Mucosa of rectum (tissue), 2 donors: ENCODE measurements around the gene NEURL3.

Experiments
- H3K27ac ChIP-seq, 2 donors: one replicate each; pipeline ENCODE4 v1.7.0; 2013; ENCODE audit warnings: inconsistent platforms in 2 of 2, low read depth in 2 of 2, low read length in 2 of 2
- H3K27me3 ChIP-seq, 2 donors: one replicate each; pipeline ENCODE4 v1.7.0; 2013; ENCODE audit warnings: low read length in 2 of 2; ENCODE audit not compliant: control insufficient read depth in 2 of 2, insufficient read depth in 2 of 2
- H3K36me3 ChIP-seq, 2 donors: one replicate each; pipeline ENCODE4 v1.7.0; 2013; ENCODE audit warnings: low read length in 2 of 2; ENCODE audit not compliant: control insufficient read depth in 2 of 2, insufficient read depth in 2 of 2
- H3K4me1 ChIP-seq, 2 donors: one replicate each; pipeline ENCODE4 v1.7.0; 2013; ENCODE audit warnings: low read length in 2 of 2, mild to moderate bottlenecking in 1 of 2; ENCODE audit not compliant: control insufficient read depth in 2 of 2, insufficient read depth in 2 of 2
- H3K4me3 ChIP-seq, 2 donors: one replicate each; pipeline ENCODE4 v1.7.0; 2013; ENCODE audit warnings: low read length in 2 of 2
- H3K9ac ChIP-seq, 2 donors: one replicate each; pipeline ENCODE4 v1.7.0; 2013; ENCODE audit warnings: low read length in 2 of 2, low read depth in 1 of 2, mild to moderate bottlenecking in 1 of 2
- H3K9me3 ChIP-seq, 2 donors: one replicate each; pipeline ENCODE4 v1.7.0; 2013; ENCODE audit warnings: low read length in 2 of 2; ENCODE audit not compliant: control insufficient read depth in 2 of 2
- donor health status: healthy.
- donor health status: Normal muscosa, but diverticular disease.

NEURL3 gene

DNA sequence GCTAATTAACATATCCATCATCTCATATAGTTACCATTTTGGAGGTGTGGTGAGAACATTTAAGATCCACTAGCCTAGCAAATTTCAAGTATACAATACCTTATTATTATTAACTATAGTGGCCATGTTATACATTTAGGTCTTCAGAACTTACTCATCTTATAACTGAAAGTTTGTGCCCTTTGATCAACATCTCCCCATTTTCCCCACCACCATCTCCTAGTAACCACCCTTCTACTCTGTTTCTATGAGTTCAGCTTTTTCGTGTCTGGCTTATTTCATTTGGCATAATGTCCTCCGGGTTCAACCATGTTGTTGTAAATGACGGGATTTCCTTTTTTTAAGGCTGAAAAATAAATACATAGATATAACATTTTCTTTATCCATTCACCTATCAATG, 15.9 kb downstream of the NEURL3 start:
- H3K4me3 ChIP-seq = no peak overlapping the region
- peaks cover 0 to 8% of the 10 kb centered on the region in 2 donors for H3K4me1 ChIP-seq
- no peak overlapping the region for H3K27ac ChIP-seq
- no peaks in the 10 kb centered on the region for H3K9me3 ChIP-seq
- no peaks in the 10 kb centered on the region for H3K27me3 ChIP-seq
- no peaks in the 10 kb centered on the region for H3K36me3 ChIP-seq
- H3K9ac ChIP-seq = no peak overlapping the region

DNA sequence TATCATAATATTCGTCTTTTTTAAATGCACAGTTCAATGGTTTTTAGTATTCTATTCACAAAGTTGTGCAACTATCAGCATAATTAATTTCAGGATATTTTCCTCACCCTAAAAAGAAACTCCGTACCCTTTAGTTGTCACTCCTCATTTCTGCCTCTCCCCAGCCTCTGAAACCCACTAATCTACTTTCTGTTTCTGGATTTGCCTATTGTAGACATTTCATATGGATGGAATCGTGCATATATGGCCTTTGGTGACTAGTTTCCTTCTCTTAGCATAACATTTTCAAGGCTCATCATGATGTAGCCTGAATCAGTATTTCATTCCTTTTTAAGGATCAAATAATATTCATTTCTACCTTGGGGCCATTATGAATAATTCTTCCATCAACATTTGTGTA, 18.5 kb downstream of the NEURL3 start:
- Histone ChIP-seq H3K4me1 (peaks cover 0 to 8% of the 10 kb centered on the region in 2 donors), H3K27ac (peak overlapping the region in 1 of 2 donors; percentile 84), H3K9me3 (no peaks in the 10 kb centered on the region), H3K9ac (peak overlapping the region; percentile 78 to 82), H3K27me3 (no peaks in the 10 kb centered on the region), H3K4me3 (peak overlapping the region in 1 of 2 donors; percentile 80), H3K36me3 (no peaks in the 10 kb centered on the region)

DNA sequence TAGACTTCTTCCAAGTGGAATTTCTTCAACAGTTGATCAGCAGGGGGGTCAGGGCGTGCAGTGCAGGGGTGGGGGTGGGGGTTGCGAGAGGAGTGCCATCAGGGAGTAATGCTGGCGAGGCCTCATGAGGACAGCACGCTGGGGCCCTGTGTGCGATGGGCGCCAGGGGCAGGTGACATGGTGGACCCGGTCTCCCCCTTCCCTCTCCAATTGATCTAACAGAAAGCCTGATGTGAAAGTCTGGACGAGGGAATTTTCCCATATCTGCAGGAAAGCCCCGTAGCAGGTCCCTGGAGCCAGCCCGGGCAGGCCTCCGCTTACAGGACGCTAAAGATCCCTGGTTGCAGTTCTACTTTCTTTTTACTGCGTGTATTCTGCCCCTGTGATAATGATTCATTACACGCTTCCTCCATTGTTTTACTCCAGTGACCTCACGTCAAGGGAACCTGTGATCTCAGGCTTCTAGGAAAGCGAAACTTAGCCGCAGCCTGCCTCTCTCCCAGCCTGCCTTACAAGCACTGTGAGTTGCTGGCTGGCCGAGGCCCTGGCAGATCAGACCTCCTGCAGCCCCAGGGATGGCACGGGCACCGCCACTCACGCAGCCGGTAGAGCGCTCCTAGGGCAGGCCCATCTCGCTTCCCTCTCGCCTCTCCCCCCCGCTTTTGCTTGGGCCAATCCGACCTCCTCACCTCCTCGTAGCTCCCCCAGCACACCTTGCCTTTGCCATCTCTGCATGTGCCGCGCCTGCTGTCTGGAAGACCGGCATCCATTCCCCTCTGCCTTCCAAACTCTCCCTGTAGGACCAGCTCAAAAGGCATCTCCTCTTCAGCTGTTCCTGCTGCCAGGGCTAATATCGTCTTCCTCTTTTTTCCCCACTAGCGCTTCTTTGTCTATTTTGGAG, 19.2 kb downstream of the NEURL3 start:
- peaks cover 0 to 8% of the 10 kb centered on the region in 2 donors for H3K4me1 ChIP-seq
- no peaks in the 10 kb centered on the region for H3K36me3 ChIP-seq

DNA sequence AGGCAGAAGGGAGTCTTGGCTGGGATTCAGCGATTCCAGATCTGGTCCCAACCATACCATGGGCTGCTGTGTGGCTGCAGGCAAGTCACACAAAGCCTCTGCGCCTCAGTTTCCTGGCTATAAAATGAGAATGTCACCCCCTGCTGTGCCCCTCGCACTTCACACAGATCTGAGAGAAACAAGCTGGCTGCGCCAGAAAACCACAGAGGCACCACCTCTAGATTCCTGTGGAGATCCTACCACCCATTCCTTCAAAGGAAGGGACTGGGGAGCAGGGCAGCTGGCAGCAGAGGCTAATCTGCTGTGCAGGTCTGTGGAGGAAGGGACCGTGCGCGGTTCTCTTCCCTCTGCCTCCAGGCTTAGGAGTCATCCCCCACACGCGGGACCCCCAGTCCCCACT, 19.8 kb downstream of the NEURL3 start:
- no peaks in the 10 kb centered on the region for H3K27me3 ChIP-seq
- peak overlapping the region in 1 of 2 donors; percentile 86 for H3K4me3 ChIP-seq
- H3K4me1 ChIP-seq = peaks cover 0 to 8% of the 10 kb centered on the region in 2 donors
- peak overlapping the region; percentile 84 to 85 for H3K27ac ChIP-seq
- no peaks in the 10 kb centered on the region for H3K9me3 ChIP-seq
- peak overlapping the region in 1 of 2 donors; percentile 78 for H3K9ac ChIP-seq
- H3K36me3 ChIP-seq = no peaks in the 10 kb centered on the region

More for the DNA sequence above, 19.2 kb downstream of the NEURL3 start:
- Histone ChIP-seq H3K9me3 (no peaks in the 10 kb centered on the region), H3K4me3 (peak overlapping the region; percentile 80 to 86), H3K27ac (peak overlapping the region; percentile 84 to 85), H3K27me3 (no peaks in the 10 kb centered on the region), H3K9ac (peak overlapping the region; percentile 78 to 82)

DNA sequence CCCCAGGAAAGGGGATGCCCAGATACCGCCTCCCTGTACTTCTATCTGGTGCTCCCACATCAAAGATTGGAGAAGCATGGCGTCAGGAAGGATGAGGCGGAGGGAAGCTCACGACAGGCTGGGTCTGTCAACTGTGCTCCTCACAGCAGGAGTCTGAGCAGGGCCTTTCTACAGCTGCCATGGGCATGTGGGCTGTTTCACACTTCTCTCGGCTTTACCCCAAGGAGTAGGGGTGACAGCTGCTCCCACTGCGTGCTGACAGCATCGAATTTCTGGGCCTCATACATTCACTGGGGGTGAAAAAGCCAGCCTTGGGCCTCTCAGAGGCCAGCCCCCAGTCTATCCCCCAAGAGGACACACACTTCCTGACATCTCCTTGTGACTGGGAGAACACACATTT, 21.1 kb downstream of the NEURL3 start:
- H3K4me1 ChIP-seq = peaks cover 0 to 8% of the 10 kb centered on the region in 2 donors
- H3K27me3 ChIP-seq = no peaks in the 10 kb centered on the region
- H3K36me3 ChIP-seq = no peaks in the 10 kb centered on the region
- no peak overlapping the region for H3K4me3 ChIP-seq
- no peak overlapping the region for H3K9ac ChIP-seq
- no peak overlapping the region for H3K27ac ChIP-seq
- H3K9me3 ChIP-seq = no peaks in the 10 kb centered on the region

DNA sequence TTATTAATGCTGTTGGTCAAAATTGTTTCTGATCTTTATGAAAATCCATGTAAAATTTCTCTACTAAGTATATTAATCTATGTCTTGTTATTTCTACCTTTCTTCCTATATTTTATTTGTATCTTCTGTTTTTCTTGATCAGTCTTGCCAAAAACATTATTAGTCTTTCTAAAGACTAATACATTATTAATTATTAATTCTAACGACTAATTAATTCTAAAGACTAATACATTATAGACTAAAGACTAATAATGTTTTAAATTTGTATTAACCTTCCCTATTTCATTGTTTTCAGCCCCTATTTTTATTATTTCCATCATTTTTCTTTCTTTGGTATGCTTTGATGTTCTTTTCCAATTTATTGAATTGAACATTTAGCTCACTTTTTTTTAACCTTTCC, 27.7 kb downstream of the NEURL3 start:
- Histone ChIP-seq H3K27me3 (no peaks in the 10 kb centered on the region), H3K36me3 (no peaks in the 10 kb centered on the region), H3K27ac (no peak overlapping the region), H3K9ac (no peak overlapping the region), H3K4me1 (no peaks in the 10 kb centered on the region), H3K9me3 (no peaks in the 10 kb centered on the region), H3K4me3 (no peak overlapping the region)

DNA sequence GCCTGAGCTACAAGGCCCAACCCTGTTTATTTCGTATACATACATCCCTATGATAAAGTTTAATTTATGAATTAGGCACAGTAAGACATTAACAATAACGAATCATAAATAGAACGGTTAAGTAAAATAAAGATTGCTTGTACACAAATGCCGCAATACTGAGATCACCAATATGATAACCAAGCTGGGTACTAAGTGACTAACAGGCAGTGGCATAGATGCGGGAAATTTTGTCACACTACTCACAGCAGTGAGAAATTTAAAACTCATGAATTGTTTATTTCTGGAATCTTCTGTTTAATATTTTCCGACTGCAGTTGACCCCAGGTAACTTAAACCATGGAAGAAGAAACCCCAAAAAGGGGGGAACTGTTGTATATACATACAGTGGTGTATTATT, 33.4 kb downstream of the NEURL3 start:
- Histone ChIP-seq H3K4me1 (peaks cover 0 to 3% of the 10 kb centered on the region in 2 donors), H3K27ac (no peak overlapping the region), H3K27me3 (no peaks in the 10 kb centered on the region), H3K36me3 (no peaks in the 10 kb centered on the region), H3K9ac (no peak overlapping the region), H3K9me3 (no peaks in the 10 kb centered on the region), H3K4me3 (no peak overlapping the region)

DNA sequence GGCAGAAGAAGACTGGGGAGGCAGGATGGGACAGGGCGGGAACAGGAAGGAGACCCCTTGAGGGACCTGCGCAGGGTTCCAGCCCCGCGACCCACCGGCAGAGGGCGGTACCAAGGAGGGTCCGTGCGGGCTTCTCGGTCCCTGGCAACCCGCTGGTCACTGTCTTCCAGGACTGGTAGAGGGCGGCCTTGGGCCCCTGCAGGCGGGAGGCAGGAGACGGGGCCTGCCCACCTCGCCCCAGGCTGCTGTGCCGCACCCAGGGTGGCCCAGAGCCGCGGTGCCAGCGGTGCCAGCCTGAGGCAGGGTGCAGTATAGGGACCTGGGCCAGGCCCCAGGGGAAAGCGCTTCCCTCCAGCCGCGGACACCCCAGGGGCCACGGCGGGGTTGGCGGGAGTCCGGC, 34.5 kb downstream of the NEURL3 start:
- peak overlapping the region; percentile 24 to 35 for H3K9ac ChIP-seq

DNA sequence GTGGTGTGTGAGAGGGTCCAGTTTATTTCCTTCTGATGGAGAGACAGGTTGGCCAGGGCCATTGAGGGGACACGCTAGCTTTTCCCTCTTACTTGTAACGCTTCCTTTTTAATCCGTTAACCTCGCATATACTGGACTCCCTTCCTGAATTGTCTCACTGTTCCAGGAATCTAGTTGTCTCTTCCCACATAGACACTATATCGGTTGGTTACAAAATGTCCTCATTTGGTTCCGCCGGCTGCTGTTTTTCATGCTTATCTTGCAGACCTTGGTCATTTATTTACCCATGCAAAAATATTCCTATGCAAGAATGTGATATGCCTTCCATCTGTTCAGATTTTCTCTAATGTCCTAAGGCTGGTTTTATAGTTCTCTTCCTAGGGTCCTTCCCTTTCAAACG, 35.0 kb downstream of the NEURL3 start:
- Histone ChIP-seq H3K4me3 (no peak overlapping the region), H3K9ac (peak overlapping the region in 1 of 2 donors; percentile 35)

More for the DNA sequence above, 34.5 kb downstream of the NEURL3 start:
- Histone ChIP-seq H3K36me3 (no peaks in the 10 kb centered on the region), H3K27ac (no peak overlapping the region), H3K4me1 (peaks cover 0 to 3% of the 10 kb centered on the region in 2 donors), H3K9me3 (no peaks in the 10 kb centered on the region), H3K4me3 (peak overlapping the region in 1 of 2 donors; percentile 36), H3K27me3 (no peaks in the 10 kb centered on the region)

DNA sequence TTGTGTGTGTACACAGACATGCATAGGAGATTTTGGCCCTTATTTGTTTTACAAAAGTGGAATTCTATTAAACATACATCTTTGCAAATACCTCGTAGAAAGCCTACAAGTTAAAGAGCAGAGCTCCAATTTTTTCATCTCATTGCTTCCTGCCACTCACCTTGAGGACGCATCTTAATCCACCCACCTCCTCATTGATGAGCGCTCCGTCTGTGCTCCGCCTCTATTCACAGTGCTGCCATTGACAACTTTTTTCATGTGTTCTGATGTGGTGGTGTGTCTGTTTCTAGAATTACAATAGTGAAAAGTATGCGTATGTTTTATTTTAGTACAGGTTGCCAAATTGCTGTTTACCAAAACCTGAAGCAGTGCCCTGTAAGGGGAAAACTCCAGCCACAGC, 36.3 kb downstream of the NEURL3 start:
- Histone ChIP-seq H3K4me3 (no peak overlapping the region), H3K9ac (no peak overlapping the region), H3K27me3 (no peaks in the 10 kb centered on the region), H3K9me3 (no peaks in the 10 kb centered on the region), H3K27ac (no peak overlapping the region), H3K36me3 (no peaks in the 10 kb centered on the region), H3K4me1 (peaks cover 0 to 3% of the 10 kb centered on the region in 2 donors)

More for the DNA sequence above, 35.0 kb downstream of the NEURL3 start:
- H3K27ac ChIP-seq = no peak overlapping the region
- H3K9me3 ChIP-seq = no peaks in the 10 kb centered on the region
- no peaks in the 10 kb centered on the region for H3K36me3 ChIP-seq
- H3K4me1 ChIP-seq = peaks cover 0 to 3% of the 10 kb centered on the region in 2 donors
- no peaks in the 10 kb centered on the region for H3K27me3 ChIP-seq
